NCI-H748 (cell line): ENCODE results near the gene SENP7.
"Not testable (repeated sequence)": the region's sequence is repeated elsewhere in the genome, so short reads cannot be mapped to it uniquely, and the experiment has no call there.

Experiments
- DNase-seq: peaks from one replicate; lab custom pipeline; 2025; ENCODE audit not compliant: unreplicated experiment; lab: John Stamatoyannopoulos, UW

SENP7 gene

GRCh38 chr3:101362406-101362805 is 150.6 kb downstream of the SENP7 start:
- DNase-seq, result no peak

- DNase-seq, result no peak
Observed at GRCh38 chr3:101351829-101352228, 161.2 kb downstream of the SENP7 start.

- DNase-seq, result no peak
Observed at GRCh38 chr3:101340591-101340990, 172.4 kb downstream of the SENP7 start.

GRCh38 chr3:101333883-101334282 is 179.1 kb downstream of the SENP7 start:
- DNase-seq, result no peak

GRCh38 chr3:101329016-101329673 is 183.9 kb downstream of the SENP7 start:
- DNase-seq, result no peak

- no peak for DNase-seq
Observed at GRCh38 chr3:101325393-101326134, 187.4 kb downstream of the SENP7 start.

- DNase-seq, result no peak
Observed at GRCh38 chr3:101320475-101320874, 192.5 kb downstream of the SENP7 start, which contains the start of gene IMPG2. IMPG2 (minus strand) TSS chr3:101320575; CDS start chr3:101320372, 203 bp downstream.

GRCh38 chr3:101319531-101319930 is 193.5 kb downstream of the SENP7 start:
- DNase-seq, result no peak

- DNase-seq, result no peak
Observed at GRCh38 chr3:101312545-101312944, 200.5 kb downstream of the SENP7 start.

- DNase-seq, result no peak
Observed at GRCh38 chr3:101311676-101312075, 201.3 kb downstream of the SENP7 start.

- no peak for DNase-seq
Observed at GRCh38 chr3:101310978-101311375, 202.0 kb downstream of the SENP7 start.

- not testable (repeated sequence) for DNase-seq
Observed at GRCh38 chr3:101308147-101308772, 204.8 kb downstream of the SENP7 start.

GRCh38 chr3:101303836-101304235 is 209.2 kb downstream of the SENP7 start:
- no peak for DNase-seq

- no peak for DNase-seq
Observed at GRCh38 chr3:101303089-101303731, 209.8 kb downstream of the SENP7 start.

GRCh38 chr3:101300073-101300472 is 212.9 kb downstream of the SENP7 start:
- no peak for DNase-seq

- DNase-seq, result no peak
Observed at GRCh38 chr3:101292027-101292426, 221.0 kb downstream of the SENP7 start.

- no peak for DNase-seq
Observed at GRCh38 chr3:101288294-101288693, 224.7 kb downstream of the SENP7 start.

- DNase-seq, result no peak
Observed at GRCh38 chr3:101284757-101285156, 228.3 kb downstream of the SENP7 start.

GRCh38 chr3:101281521-101282030 is 231.4 kb downstream of the SENP7 start:
- DNase-seq, result no peak

- DNase-seq, result no peak
Observed at GRCh38 chr3:101279765-101280385, 233.1 kb downstream of the SENP7 start.

- no peak for DNase-seq
Observed at GRCh38 chr3:101279162-101279561, 233.8 kb downstream of the SENP7 start.
